Activated naive CD8-positive, alpha-beta T cell (primary cell): ENCODE measurements around the gene ANKRD34C.

ENCODE experiments used
- H3K27ac Mint-ChIP-seq: one replicate; pipeline ENCODE4 v1.8.0; 2021; ENCODE audit warnings: mixed read lengths
- H3K27me3 Mint-ChIP-seq: one replicate; pipeline ENCODE4 v1.8.0; 2021; ENCODE audit warnings: mixed read lengths
- H3K36me3 Mint-ChIP-seq: one replicate; pipeline ENCODE4 v1.8.0; 2021; ENCODE audit warnings: mixed read lengths
- H3K4me1 Mint-ChIP-seq: one replicate; pipeline ENCODE4 v1.8.0; 2021; ENCODE audit warnings: low read depth, mixed read lengths
- H3K4me3 Mint-ChIP-seq: one replicate; pipeline ENCODE4 v1.8.0; 2021; ENCODE audit warnings: mild to moderate bottlenecking, mixed read lengths
- H3K9me3 Mint-ChIP-seq: one replicate; pipeline ENCODE4 v1.8.0; 2021; ENCODE audit warnings: low read depth, mixed read lengths

The ANKRD34C gene

GRCh38 chr15:79322306-79322705, 39.8 kb downstream of the ANKRD34C start:
- no peaks in the 10 kb centered on the region for H3K27me3 Mint-ChIP-seq
- H3K36me3 Mint-ChIP-seq: peaks cover 32% of the 10 kb centered on the region
- H3K27ac Mint-ChIP-seq: no peak overlapping the region
- H3K9me3 Mint-ChIP-seq: no peaks in the 10 kb centered on the region
- peaks cover 24% of the 10 kb centered on the region for H3K4me1 Mint-ChIP-seq
- no peak overlapping the region for H3K4me3 Mint-ChIP-seq

DNA sequence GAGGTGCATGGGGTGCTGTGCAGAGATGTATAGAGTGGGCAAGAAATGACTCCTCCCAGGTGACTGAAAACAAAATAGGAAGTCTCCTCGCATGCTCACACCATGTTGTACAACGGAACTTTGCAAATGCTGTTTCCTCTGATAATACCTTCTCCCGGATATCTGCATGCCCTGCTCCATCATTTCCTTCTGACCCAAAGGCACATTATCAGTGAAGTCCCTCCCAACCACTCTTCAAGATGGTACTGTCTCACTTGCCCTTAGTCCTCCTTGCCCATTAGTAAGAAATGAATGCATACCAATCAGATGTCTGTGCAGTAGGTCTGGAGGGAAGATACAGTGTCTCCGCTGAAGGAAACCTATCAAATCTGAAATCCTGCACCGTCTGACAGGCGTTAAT, 40.4 kb downstream of the ANKRD34C start:
- H3K4me1 Mint-ChIP-seq: peaks cover 17% of the 10 kb centered on the region
- peaks cover 31% of the 10 kb centered on the region for H3K36me3 Mint-ChIP-seq
- H3K4me3 Mint-ChIP-seq: no peak overlapping the region
- H3K9me3 Mint-ChIP-seq: no peaks in the 10 kb centered on the region
- H3K27ac Mint-ChIP-seq: no peak overlapping the region
- no peaks in the 10 kb centered on the region for H3K27me3 Mint-ChIP-seq

GRCh38 chr15:79329171-79329611, 46.7 kb downstream of the ANKRD34C start:
- Mint-ChIP-seq H3K4me3 (no peak overlapping the region), H3K27ac (no peak overlapping the region)

More at GRCh38 chr15:79329171-79329611, 46.7 kb downstream of the ANKRD34C start:
- H3K36me3 Mint-ChIP-seq: peaks cover 20% of the 10 kb centered on the region
- no peaks in the 10 kb centered on the region for H3K27me3 Mint-ChIP-seq
- H3K9me3 Mint-ChIP-seq: no peaks in the 10 kb centered on the region
- H3K4me1 Mint-ChIP-seq: no peaks in the 10 kb centered on the region
